Activated T-cell treated with anti-CD3 and anti-CD28 coated beads for 24 hours (primary cell): ENCODE results near the gene FTCD.
"Not testable (repeated sequence)": the region's sequence is repeated elsewhere in the genome, so short reads cannot be mapped to it uniquely, and the experiment has no call there.

ENCODE experiments used
- DNase-seq: peaks from one replicate; pipeline ENCODE4 v3.0.0-alpha.2; 2020; ENCODE audit warnings: low read depth

Gene FTCD

GRCh38 chr21:46155514-46156377 lies at the start of gene FTCD:
Gene FTCD, minus strand, starts transcription at chr21:46155579. Its CDS starts 56 bp downstream, at chr21:46155523.
- DNase-seq, result no peak

- no peak for DNase-seq
Measured at GRCh38 chr21:46205166-46205565, 49.8 kb upstream of the FTCD start.

GRCh38 chr21:46203203-46203600 lies 47.8 kb upstream of the FTCD start:
- no peak for DNase-seq

- no peak for DNase-seq
Measured at GRCh38 chr21:46202592-46203202, 47.3 kb upstream of the FTCD start.

- DNase-seq, result not testable (repeated sequence)
Measured at GRCh38 chr21:46200877-46201803, 45.8 kb upstream of the FTCD start.

GRCh38 chr21:46199436-46200373 lies 44.3 kb upstream of the FTCD start:
- no peak for DNase-seq

GRCh38 chr21:46196733-46197132 lies 41.4 kb upstream of the FTCD start:
- no peak for DNase-seq

GRCh38 chr21:46195595-46196195 lies 40.3 kb upstream of the FTCD start:
- DNase-seq, result no peak

- no peak for DNase-seq
Measured at GRCh38 chr21:46194374-46195334, 39.3 kb upstream of the FTCD start.

- DNase-seq, result no peak
Measured at GRCh38 chr21:46193829-46194373, 38.5 kb upstream of the FTCD start.

- no peak for DNase-seq
Measured at GRCh38 chr21:46191686-46192575, 36.6 kb upstream of the FTCD start.

GRCh38 chr21:46191257-46191685 lies 35.9 kb upstream of the FTCD start:
- no peak for DNase-seq

GRCh38 chr21:46190491-46191131 lies 35.2 kb upstream of the FTCD start:
- DNase-seq, result no peak

- DNase-seq, result no peak
Measured at GRCh38 chr21:46189959-46190490, 34.6 kb upstream of the FTCD start.

GRCh38 chr21:46189213-46189958 lies 34.0 kb upstream of the FTCD start:
- no peak for DNase-seq
